Fibroblast of villous mesenchyme (primary cell): ENCODE results near the gene UQCR11. TPM values are rescaled to one million over a fixed set of nuclear protein-coding genes. Genes with fewer than 3 reads are reported as not detected.

Source experiments
- DNase-seq: peaks from one replicate; pipeline ENCODE4 v3.0.0-alpha.2; 2010; ENCODE audit warnings: low read depth
- H3K4me3 ChIP-seq: 2 replicates; pipeline ENCODE4 v1.5.1; 2011; ENCODE audit warnings: low read depth, mild to moderate bottlenecking, low read length
- total RNA-seq: library from RNA; depleted of rRNA; stranded (reverse); fragments of >200 nt; gene quantifications from 2 replicates; pipeline ENCODE4 v1.2.3, GENCODE V29; 2012
- TF ChIP-seq, protein P1 (sequence below): IDR thresholded peaks from 2 replicates; pipeline ENCODE4 v1.5.1; 2012; ENCODE audit warnings: low read depth, mild to moderate bottlenecking, low read length; ENCODE audit not compliant: insufficient read depth

Gene UQCR11
- total RNA-seq, 1 donor = 53.5 TPM

DNA sequence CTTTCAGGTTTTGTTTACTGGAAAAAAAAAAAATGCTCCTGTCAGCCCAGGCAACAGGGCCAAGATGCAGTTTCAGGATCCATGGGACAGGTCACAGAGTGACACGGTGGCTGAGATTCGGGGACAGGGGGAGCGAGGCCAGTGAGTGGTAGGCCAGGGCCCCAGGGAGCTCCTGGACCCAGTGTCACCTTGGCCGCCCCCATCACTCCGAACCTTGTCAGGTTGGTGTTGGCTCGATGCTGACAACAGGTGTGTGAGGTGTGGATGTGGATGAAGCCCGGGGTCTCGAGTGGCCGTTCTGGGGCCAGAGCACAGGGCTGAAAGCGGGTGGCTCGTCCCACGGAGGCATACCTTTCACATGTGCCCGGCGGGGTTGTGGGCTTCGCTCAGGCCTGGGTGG is 6.1 kb upstream of the UQCR11 start:
- DNase-seq = no peak
- TF ChIP-seq, protein P1, sequence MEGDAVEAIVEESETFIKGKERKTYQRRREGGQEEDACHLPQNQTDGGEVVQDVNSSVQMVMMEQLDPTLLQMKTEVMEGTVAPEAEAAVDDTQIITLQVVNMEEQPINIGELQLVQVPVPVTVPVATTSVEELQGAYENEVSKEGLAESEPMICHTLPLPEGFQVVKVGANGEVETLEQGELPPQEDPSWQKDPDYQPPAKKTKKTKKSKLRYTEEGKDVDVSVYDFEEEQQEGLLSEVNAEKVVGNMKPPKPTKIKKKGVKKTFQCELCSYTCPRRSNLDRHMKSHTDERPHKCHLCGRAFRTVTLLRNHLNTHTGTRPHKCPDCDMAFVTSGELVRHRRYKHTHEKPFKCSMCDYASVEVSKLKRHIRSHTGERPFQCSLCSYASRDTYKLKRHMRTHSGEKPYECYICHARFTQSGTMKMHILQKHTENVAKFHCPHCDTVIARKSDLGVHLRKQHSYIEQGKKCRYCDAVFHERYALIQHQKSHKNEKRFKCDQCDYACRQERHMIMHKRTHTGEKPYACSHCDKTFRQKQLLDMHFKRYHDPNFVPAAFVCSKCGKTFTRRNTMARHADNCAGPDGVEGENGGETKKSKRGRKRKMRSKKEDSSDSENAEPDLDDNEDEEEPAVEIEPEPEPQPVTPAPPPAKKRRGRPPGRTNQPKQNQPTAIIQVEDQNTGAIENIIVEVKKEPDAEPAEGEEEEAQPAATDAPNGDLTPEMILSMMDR = no peak
- no peak overlapping the region for H3K4me3 ChIP-seq

GRCh38 chr19:1610579-1610978 is 5.3 kb upstream of the UQCR11 start:
- no peak overlapping the region for H3K4me3 ChIP-seq
- DNase-seq = no peak
- TF ChIP-seq, protein P1 = no peak

GRCh38 chr19:1609680-1610474 is 4.6 kb upstream of the UQCR11 start:
- H3K4me3 ChIP-seq = no peak overlapping the region
- no peak for DNase-seq
- TF ChIP-seq, protein P1 = no peak

DNA sequence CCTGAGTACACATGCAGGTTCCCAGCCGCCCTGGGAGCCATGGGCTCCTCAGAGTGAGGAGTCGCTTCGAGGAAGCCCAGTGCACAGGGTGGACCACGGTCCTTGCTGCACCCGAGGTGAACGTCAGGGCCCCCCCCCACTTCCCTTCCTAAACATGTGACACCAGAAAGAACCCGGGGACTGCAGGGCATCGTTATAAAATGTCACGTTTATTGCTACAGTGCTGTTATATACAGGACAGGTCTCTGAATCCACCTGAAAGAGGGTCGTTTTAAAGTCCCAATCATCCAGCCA is 3.8 kb upstream of the UQCR11 start:
- TF ChIP-seq, protein P1 = no peak
- no peak for DNase-seq
- H3K4me3 ChIP-seq = no peak overlapping the region

GRCh38 chr19:1608359-1609102 is 3.3 kb upstream of the UQCR11 start:
- DNase-seq = no peak
- no peak overlapping the region for H3K4me3 ChIP-seq
- TF ChIP-seq, protein P1 = no peak

DNA sequence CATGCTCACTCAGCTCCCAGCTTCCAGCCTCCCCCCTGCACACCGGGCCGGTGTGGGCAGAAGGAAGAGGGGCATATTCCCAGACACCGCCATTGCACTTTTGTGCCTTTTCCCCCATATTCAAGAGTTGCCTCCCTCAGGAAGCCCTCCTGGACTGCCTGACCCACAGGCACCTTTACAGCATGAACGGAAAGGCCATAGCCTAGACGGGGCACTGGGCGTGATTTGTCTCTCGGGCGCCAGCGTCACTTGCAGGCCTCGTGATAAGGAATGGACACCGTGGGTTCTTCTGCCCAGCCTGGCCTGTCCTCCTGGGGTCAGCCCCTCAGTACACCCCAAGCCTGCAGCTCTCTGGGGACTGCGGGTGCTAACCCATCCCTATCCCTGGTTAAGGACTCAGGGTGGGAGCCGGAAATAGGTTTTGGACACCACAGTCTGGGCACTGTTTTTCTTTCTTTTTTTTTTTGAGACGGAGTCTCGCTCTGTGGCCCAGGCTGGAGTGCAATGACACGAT is 933 bp upstream of the UQCR11 start:
- H3K4me3 ChIP-seq = peak overlapping the region; percentile 93
- DNase-seq = no peak
- TF ChIP-seq, protein P1 = no peak
